Measurements from ENCODE around the gene TMEM238.

DNA sequence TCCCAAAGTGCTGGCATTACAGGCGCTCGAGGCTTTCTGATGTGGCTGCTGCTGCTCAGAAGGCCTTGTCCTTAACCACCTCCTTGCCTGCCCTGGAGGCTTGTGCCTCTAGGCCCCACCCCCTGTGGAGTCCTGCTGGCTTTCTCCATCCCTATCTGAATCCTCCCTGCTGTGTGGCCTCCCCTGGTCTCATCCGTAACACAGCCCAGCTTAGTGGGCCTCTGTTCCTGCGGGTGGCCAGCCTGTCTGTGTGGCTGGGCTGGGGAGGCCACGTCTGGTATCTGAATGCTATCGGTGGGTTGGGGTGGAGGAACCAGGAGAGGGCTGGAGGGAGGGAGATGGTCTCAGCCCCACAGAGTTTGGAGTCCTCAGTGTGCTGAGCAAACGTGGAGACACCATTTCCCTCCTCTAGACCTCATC is 6.4 kb upstream of the TMEM238 start:
- TF ChIP-seq, protein P1, sequence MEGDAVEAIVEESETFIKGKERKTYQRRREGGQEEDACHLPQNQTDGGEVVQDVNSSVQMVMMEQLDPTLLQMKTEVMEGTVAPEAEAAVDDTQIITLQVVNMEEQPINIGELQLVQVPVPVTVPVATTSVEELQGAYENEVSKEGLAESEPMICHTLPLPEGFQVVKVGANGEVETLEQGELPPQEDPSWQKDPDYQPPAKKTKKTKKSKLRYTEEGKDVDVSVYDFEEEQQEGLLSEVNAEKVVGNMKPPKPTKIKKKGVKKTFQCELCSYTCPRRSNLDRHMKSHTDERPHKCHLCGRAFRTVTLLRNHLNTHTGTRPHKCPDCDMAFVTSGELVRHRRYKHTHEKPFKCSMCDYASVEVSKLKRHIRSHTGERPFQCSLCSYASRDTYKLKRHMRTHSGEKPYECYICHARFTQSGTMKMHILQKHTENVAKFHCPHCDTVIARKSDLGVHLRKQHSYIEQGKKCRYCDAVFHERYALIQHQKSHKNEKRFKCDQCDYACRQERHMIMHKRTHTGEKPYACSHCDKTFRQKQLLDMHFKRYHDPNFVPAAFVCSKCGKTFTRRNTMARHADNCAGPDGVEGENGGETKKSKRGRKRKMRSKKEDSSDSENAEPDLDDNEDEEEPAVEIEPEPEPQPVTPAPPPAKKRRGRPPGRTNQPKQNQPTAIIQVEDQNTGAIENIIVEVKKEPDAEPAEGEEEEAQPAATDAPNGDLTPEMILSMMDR (IDR thresholded peaks at IDR 0.05) = no peak
- TF ChIP-seq POLR2AphosphoS5 (IDR thresholded peaks at IDR 0.05) = no peak
- no peak for TF ChIP-seq POLR2A (IDR thresholded peaks at IDR 0.05)
- no peak for TF ChIP-seq EP300 (IDR thresholded peaks at IDR 0.05)

Data from sigmoid colon (tissue), 4 donors.